ENCODE results near the gene MID2. TPM values are rescaled to one million over a fixed set of nuclear protein-coding genes. Genes with fewer than 3 reads are reported as not detected.
A peak's percentile ranks its signal among the peaks of the same experiment; 100 is the strongest.

Gene MID2
- total RNA-seq, 2 experiments from 2014 or later: not detected

DNA sequence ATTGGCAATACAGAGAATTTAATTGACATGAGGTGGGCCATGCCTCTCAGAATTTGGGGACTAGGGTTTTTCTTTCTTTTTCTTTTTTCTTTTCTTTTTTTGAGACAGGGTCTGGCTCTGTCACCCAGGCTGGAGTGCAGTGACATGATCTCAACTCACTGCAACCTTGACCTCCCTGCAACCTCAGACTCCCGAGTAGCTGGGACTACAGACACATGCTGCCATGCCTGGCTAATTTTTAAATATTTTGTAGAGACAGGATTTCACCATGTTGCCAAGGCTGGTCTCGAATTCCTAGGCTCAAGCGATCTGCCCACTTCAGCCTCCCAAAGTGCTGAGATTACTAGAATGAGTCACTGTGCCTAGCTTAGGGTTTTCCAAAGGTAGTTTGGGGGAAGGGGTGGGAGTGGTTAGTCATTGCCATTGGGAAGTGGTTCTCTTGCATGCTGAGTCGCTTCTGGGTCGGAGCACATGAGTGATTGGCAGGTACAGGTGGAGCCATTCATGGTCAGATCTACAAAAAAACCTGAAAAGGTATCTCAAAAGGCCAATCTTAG, 54.5 kb downstream of the MID2 start:
- Histone ChIP-seq H3K4me2 (ENCODE audit: low read length) (no peak overlapping the region), H3K36me3 (ENCODE audit: insufficient read depth, low read length) (no peaks in the 10 kb centered on the region), H3K4me3 (ENCODE audit: low read depth, low read length, poor library complexity, severe bottlenecking) (no peak overlapping the region), H3K4me1 (ENCODE audit: insufficient read depth, low read length, poor library complexity, severe bottlenecking) (no peaks in the 10 kb centered on the region), H2AFZ (ENCODE audit: low read length) (no peak overlapping the region), H3K27ac (ENCODE audit: low read depth, low read length, poor library complexity, severe bottlenecking) (no peak overlapping the region), H3K9me2 (ENCODE audit: insufficient read depth, low read length) (no peaks in the 10 kb centered on the region), H4K20me1 (ENCODE audit: insufficient read depth, low read length) (no peaks in the 10 kb centered on the region), H3K9me3 (ENCODE audit: low read length) (no peaks in the 10 kb centered on the region), H3K79me2 (ENCODE audit: insufficient read depth, low read depth, low read length) (no peaks in the 10 kb centered on the region)
- TF ChIP-seq, protein P1, sequence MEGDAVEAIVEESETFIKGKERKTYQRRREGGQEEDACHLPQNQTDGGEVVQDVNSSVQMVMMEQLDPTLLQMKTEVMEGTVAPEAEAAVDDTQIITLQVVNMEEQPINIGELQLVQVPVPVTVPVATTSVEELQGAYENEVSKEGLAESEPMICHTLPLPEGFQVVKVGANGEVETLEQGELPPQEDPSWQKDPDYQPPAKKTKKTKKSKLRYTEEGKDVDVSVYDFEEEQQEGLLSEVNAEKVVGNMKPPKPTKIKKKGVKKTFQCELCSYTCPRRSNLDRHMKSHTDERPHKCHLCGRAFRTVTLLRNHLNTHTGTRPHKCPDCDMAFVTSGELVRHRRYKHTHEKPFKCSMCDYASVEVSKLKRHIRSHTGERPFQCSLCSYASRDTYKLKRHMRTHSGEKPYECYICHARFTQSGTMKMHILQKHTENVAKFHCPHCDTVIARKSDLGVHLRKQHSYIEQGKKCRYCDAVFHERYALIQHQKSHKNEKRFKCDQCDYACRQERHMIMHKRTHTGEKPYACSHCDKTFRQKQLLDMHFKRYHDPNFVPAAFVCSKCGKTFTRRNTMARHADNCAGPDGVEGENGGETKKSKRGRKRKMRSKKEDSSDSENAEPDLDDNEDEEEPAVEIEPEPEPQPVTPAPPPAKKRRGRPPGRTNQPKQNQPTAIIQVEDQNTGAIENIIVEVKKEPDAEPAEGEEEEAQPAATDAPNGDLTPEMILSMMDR (conservative IDR thresholded peaks at IDR 0.05; ENCODE audit: low read length): no peak
- no peak for TF ChIP-seq EZH2phosphoT487 (IDR thresholded peaks at IDR 0.05; ENCODE audit: borderline replicate concordance, low read depth, low read length)
- POLR2A ChIA-PET: no interaction called here
- intact Hi-C loops (cut with micrococcal nuclease; ENCODE audit: unreplicated experiment): no loop called here
- no TSS peak for BruUV-seq (replicated peaks)
- CTCF ChIA-PET (ENCODE audit: unreplicated experiment): no interaction called here
- no peak for DNase-seq (ENCODE audit: low spot score)

DNA sequence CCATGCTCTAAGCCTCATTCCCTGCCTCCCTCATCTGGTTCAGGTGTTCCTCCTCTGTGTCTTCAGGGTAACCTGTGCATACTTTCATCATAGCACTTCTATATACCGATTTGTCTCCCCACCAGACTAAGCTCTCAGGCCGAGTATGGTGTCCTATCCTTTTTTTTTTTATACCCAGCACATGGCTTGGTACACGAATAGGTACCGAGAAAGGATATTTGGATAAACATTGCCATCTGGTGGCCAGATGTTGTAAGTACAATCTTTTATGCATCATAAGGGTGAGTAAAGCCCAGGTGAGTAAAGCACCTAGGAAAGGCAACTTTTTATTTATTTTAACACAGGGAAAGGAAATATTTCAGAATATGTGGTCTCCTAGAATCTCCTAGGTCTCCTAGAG, 68.4 kb downstream of the MID2 start:
- Histone ChIP-seq H3K79me2 (ENCODE audit: insufficient read depth, low read depth, low read length) (no peaks in the 10 kb centered on the region), H3K4me2 (ENCODE audit: low read length) (no peak overlapping the region), H3K9me2 (ENCODE audit: insufficient read depth, low read length) (no peaks in the 10 kb centered on the region), H3K27ac (ENCODE audit: low read depth, low read length, poor library complexity, severe bottlenecking) (no peak overlapping the region), H3K36me3 (ENCODE audit: insufficient read depth, low read length) (no peaks in the 10 kb centered on the region), H2AFZ (ENCODE audit: low read length) (no peak overlapping the region), H3K9me3 (ENCODE audit: low read length) (peaks cover 10% of the 10 kb centered on the region; the same call in 1 of the 2 replicates), H3K4me1 (ENCODE audit: insufficient read depth, low read length, poor library complexity, severe bottlenecking) (no peaks in the 10 kb centered on the region), H3K4me3 (ENCODE audit: low read depth, low read length, poor library complexity, severe bottlenecking) (no peak overlapping the region), H4K20me1 (ENCODE audit: insufficient read depth, low read length) (no peaks in the 10 kb centered on the region)
- TF ChIP-seq, protein P1 (conservative IDR thresholded peaks at IDR 0.05; ENCODE audit: low read length): peak; percentile 77
- no peak for TF ChIP-seq EZH2phosphoT487 (IDR thresholded peaks at IDR 0.05; ENCODE audit: borderline replicate concordance, low read depth, low read length)
- ChIA-PET CTCF (ENCODE audit: unreplicated experiment) (no interaction called here), POLR2A (no interaction called here)
- DNase-seq (ENCODE audit: low spot score): peak; percentile 65
- no TSS peak for BruUV-seq (replicated peaks)
- intact Hi-C loops (cut with micrococcal nuclease; ENCODE audit: unreplicated experiment): loop anchor here (5.0 to 10.0 kb wide), 3 partner anchors 117 to 999 kb away; partner anchors contain the start of genes NCBP2L and TSC22D3

- H2AFZ ChIP-seq (ENCODE audit: low read length): no peak overlapping the region
- H3K27ac ChIP-seq (ENCODE audit: low read depth, low read length, poor library complexity, severe bottlenecking): no peak overlapping the region
- DNase-seq (ENCODE audit: low spot score): no peak
- TF ChIP-seq, protein P1 (conservative IDR thresholded peaks at IDR 0.05; ENCODE audit: low read length): no peak
- no peak overlapping the region for H3K4me3 ChIP-seq (ENCODE audit: low read depth, low read length, poor library complexity, severe bottlenecking)
- intact Hi-C loops (cut with micrococcal nuclease; ENCODE audit: unreplicated experiment): no loop called here
- H3K4me2 ChIP-seq (ENCODE audit: low read length): no peak overlapping the region
- H3K79me2 ChIP-seq (ENCODE audit: insufficient read depth, low read depth, low read length): no peaks in the 10 kb centered on the region
- no peaks in the 10 kb centered on the region for H3K4me1 ChIP-seq (ENCODE audit: insufficient read depth, low read length, poor library complexity, severe bottlenecking)
- BruUV-seq (replicated peaks): no TSS peak
- H3K36me3 ChIP-seq (ENCODE audit: insufficient read depth, low read length): no peaks in the 10 kb centered on the region
- ChIA-PET POLR2A (no interaction called here), CTCF (ENCODE audit: unreplicated experiment) (no interaction called here)
- H4K20me1 ChIP-seq (ENCODE audit: insufficient read depth, low read length): no peaks in the 10 kb centered on the region
- no peaks in the 10 kb centered on the region for H3K9me2 ChIP-seq (ENCODE audit: insufficient read depth, low read length)
- H3K9me3 ChIP-seq (ENCODE audit: low read length): no peaks in the 10 kb centered on the region
Observed at GRCh38 chrX:107902721-107903120, 77.1 kb downstream of the MID2 start.
